ENCODE results near the gene SLC7A1.

Gene SLC7A1

DNA sequence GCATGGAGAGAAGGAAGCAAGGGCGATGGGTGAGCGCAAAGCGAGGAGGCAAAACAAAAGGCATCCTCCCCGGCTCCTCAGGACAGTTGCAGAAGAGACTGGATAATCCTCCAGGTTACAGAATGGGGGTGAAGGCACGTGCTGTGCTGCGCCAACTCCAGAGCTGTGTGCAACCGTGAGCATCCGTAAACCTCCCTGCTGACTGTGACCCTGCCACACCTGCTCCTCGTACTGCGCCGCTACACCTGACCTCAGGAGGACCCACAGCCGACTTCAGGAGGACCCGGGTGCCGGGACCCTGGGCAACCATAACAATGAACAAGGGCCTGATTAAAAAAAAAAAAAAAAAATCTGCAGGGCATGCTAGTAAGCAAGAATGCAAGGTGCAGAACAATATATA is 68.7 kb downstream of the SLC7A1 start:
- no peak for DNase-seq

DNA sequence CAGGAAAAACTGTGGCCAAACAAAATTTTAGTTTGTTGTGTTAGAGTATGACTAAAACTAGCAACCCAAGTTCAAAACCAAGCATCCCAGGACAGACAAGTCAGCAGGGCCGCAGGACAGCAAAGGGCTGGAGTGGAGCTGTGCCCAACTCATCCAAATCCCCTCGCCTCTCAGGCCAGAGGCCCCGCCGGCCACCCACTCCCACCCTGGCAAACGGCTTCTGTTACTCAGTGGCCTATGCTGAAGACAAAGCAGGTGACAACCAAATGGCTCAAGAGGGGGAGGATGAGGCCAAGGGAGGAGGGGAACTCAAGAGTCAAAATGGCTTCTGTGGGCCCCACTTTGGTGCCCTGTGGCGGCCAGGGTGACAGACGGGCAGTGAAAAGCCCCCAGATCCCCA is 69.7 kb downstream of the SLC7A1 start:
- DNase-seq = no peak

DNA sequence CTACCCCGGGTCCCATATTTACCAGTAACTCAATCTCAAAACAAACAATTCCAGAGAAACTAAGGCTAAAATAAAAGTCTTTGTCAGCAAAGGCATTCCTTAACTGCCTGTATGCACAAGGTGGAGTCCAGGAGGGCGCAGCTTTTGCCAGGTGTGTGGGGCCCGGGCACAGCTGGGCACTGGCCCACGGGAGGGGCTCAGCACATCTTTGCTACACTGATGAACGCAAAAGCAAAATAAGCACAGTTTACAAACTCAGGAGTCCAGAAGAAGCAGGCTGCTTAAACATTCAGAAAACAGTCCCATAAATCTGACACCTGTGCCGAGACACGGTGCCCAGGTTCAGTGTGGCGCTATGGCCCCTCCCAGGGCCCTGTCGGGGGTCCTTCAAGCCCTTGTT is 70.8 kb downstream of the SLC7A1 start:
- DNase-seq = no peak

DNA sequence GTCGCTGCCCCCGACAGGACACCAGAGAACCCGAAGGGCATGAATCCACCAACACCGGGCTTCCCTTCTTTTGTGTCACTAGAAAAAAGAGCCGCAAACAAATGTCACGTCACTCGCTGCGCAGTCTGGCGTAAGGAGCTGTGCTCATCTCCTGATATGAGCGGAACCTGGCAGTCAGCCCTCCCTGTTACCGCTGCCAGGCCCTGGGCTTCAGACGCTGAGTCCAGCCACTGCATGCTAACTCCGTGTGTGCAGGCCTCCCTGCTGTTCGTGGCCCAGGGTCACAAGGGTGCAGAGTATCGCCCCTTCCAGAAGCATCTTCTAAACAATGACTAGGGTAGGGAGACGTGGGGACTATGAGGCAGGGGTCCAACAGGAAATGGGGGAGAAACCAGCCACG is 71.3 kb downstream of the SLC7A1 start:
- DNase-seq = no peak

DNA sequence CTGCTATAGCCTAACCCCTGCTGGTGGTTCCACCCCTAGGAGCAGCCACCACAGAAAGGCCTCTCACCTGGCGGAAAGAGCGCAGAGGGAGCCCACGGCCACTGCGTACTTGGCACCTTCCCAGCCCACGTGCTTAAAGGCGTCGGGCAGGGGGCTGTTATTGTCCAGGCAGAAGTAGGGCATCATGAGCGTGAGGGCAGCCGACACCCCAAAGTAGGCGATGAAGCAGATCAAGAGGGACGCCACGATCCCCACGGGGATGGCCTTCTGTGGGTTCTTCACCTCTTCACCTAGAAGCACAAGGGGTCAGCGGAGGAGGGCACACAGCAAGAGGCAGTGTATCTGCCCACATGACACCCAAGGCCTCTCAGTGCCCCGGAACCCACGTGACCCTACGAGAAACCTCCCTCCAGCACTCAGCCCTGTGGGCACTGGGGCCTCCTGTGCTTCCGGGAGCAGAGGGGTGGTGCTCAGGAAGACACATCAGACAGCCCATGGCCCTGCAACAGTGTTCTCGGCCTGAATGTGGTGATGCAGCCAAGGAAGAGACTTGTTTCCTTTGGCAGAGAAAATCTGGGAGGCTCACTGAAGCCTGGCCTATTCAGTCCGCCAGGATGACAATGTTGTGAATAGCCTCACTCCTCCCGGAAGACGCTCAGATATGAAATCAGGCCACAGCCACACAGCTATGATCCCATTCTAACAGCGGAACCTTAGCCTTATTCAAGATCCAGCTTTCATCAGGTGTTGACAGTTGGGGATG is 72.1 kb downstream of the SLC7A1 start:
- DNase-seq = no peak

DNA sequence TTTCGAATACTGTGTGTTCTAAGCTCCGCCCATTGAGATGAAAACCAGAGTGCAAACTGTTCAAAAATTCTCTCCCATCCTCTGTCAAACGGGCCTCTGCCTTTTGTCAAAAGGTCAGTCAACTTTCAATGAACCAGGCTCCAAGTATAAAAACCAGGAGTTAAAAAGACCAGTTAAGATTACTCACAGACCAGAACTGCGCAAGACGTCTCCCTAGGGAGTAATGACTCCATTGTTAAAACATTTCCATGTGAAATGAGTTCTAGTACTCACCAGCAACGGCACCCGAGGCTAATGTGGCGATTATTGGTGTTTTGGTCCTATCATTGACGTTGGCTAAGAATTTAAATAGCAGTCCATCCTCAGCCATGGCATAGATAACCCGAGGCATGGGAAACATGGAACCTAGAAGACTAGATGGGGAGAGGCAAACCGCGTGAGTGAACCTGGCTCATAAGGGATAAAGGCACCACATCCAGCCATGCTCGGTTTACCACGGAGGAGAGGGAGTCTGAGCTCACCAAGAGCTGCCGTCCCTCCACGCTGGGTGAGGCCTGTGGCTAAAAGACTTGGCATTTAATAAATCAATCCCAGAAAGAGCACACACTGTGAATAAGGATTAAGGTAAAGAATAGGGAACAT is 73.3 kb downstream of the SLC7A1 start:
- no peak for DNase-seq

DNA sequence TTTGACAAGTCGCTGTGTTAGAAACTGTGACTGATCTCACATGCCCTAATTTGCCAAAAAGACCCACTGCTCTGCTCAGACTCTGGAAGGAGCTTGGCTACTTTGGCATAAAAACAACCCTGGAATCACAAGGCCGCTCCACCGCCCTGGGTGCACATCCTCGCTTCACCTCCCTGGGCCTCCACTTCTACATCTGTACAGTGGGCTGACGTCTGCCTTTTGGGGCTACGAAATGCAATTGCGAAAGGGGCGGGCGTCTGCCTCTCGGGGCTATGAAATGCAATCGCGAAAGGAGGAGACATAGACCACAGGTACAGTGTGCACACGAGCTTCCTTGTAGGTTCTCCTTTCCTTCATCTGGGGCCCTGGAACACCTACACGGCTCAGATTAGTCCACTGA is 74.2 kb downstream of the SLC7A1 start:
- no peak for DNase-seq

DNA sequence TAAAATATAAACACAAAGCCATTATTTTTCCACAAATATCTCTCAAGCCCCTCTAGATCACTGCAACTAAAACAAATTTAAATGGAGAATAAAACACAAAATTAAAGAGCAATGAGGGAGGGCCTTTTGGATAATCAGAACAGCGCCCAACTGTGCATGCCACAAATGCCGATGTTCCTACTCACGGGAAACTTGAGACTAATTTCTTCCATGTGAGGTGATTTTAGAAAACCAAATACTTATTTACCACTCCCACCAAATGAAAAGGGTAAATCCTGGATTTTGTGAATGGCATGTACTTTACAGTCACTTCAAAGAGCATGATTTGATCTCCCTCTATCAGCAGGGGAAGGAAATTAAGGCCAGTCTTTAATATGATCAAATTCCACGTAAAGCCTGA is 74.8 kb downstream of the SLC7A1 start:
- DNase-seq = no peak

DNA sequence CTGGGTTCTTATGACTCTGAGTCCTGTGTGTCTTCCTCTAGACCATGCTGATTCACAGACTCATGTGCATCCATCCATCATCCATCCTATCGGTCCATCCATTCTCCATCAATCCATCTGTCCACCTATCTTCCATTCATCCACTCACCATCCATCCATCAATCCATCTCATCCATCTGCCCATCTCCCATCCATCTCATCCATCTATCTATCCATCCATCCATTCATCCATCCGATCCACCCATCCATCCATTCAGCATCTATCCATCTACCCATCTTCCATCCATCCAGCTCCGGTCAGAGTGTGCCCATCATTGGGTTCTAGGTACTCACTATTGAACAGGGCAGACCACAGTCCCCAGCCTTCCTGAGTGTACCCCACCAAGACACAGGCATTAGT is 75.6 kb downstream of the SLC7A1 start:
- DNase-seq = no peak

DNA sequence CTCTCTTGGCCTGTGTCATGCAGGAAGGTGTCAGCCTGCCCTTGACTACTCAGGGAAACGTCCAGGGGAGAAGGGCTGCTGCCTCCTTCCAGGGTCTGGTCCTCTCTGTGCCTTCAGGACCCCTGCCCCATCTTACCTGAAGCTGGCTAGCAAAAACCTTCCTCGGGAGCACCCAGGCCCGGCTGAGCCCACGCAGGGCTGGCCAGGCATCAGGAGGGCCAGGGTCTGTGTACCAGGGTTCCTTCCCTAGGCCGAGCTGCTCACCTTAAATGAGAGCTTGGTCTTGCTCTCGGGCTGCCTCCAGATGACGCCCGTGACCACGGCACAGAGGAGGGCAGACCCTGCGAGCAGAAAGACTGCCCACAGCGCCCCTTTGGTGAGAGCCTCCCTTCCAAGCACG is 78.6 kb downstream of the SLC7A1 start:
- DNase-seq = no peak

DNA sequence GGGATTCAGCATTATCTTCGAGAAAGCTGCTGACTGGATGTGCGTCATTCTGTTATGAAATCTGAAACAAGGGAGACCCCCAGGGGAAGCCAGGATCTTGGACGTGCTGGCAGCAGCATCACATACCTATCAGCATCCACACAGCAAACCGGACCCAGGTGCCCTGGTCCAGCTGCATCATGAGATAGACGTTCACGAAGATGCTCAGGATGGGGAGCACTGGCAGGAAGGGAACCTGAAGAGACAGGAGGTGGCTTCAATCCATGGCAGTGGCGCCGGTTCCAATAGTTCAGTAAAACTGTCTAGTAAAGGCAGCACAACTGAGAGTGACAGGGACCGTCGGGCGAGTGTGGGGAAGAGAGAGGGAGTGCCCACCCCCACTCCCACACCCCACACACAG is 79.5 kb downstream of the SLC7A1 start:
- no peak for DNase-seq

DNA sequence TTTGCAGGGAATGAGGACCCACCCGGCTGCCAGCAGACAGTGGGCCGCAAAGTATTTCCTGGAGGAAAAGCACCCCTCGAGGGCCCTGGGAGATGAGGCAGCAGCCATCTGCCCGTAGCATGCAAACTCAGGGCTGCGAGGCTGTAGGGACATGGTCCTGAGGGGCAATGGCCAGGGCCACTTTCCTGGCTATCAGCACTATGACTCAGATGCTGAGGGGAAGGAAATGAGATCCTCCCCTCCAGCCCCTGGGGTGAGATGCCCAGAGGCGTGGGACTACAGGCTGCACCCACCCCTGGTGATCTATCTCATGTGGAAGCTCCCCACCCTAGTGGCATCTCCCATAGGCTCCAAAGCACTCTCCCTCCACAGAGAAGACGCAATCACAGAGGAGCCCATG is 80.1 kb downstream of the SLC7A1 start:
- no peak for DNase-seq

DNA sequence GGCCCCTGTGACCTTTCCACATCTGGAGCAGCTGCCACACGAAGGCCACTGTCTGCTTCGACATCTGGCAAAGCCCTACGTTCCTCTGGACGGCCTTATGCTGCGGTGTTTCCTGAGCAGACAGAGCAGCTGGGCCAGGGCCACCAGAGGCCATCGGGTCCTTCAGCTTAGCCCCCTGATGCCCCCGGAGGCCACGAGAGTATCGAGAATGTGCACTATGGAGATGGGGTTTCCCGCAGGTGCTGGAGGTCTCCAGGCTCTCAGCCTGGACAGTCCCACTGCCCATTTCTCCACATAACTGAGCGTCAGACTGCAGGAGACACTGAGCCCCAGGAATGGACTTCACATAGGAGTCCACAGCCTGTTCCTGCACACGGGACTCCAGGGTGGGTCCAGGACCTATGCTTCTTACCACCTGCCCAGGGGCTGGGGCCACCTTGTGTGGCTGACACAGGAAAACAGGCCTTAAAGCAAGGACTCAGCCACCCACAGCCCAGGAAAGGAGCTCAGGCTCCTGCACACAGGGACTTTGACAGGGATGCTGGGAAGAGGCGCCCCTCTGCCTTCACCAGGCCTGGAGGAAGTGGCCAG is 80.7 kb downstream of the SLC7A1 start:
- DNase-seq = no peak

DNA sequence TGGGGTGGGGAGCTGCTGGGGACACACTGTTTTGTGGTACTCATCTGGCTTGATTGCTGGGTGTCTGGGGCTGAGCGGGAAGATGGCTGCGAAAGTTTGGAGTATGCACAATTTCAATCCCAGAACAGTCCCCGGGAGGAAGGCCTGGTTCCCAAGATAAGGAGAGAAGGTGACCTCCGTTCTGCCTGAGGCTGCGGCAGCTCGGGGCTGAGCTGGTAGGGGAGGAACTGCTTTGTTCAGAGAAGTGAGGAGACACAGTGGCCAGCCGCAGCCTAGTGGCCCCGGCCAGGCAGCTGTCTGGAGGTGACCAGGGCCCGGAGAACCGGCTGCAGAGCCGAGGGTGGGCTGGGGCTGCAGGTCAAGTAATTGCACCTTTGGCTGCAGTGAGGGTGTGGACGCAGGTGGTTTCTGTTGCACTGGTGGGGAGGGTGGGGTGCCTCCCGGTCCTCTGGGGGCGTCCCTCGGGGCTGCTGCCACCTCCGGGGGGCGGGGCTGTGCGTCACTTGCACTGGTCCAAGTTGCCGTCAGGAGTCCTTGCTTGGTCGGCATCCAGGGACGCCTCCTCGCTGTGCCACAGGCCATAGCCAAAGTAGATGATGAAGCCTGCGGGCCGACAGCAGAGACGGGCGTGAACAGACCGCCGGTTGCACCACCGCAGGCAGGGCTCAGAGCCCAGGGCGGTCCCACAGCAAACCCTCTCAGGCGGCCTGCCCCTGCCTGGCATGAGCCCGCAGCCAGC is 81.3 kb downstream of the SLC7A1 start:
- no peak for DNase-seq

DNA sequence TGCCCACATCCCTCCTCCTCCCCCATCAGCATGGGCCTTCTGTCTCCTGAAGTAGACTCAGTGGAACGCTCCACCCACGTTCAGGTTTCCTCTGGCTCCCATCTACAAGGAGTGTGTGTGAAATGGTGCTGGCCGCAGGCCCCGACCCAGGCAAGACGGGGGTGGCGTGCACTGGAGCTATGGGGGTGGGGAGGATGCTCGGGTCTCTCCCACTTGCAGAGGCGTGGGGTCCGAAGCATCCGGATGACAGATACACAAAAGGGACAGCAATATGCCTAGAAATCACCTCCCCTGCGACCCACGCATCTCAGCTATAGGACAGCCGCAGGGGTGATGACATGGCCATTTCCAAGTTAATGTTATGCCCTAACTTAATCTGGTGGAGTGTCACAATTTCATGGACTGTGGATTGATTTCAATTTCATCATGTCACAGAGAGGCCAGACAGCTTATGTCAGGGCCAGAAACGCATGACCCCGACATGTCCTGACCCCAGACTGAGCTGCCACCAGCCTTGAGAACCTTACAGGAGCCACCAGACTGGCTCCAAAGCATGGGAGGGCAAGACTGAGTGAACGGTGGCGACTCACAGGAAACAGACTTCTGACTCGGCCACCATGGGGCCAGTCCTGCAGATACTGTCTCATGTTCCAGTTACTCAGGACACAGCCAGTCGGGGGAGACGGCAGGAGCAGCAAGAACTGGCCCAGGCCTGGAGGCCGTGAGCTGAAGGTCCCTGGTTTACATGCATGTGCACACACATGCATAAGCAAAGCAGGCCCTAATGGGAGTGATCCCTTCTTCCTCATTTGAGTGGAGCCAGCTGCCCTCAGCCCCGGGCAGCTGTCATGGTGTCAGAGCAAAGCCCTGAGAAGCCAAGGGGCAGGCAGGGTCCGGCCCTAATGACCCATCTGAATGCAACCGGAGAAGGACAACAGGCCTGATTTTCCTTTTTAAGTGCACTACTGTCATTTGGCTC is 82.2 kb downstream of the SLC7A1 start:
- no peak for DNase-seq

DNA sequence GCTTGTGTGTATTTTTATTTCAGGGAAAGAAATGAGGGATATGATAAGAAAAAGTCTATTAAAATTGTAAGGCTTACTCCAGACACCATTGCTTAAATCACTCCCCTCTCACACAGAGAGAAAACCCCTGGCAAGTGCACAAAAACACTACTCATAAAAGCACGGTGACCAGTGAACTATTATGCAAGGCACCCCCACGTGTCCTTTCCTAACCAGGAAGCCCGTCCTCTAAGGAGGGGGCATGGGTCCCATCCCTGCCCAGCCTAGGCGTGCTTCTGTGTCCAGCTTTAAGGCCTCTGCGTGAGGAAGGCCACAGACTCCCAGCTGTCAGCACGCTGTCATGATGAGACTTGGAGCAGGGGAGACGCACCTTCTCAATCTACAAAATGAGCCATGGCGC is 83.5 kb downstream of the SLC7A1 start:
- no peak for DNase-seq

DNA sequence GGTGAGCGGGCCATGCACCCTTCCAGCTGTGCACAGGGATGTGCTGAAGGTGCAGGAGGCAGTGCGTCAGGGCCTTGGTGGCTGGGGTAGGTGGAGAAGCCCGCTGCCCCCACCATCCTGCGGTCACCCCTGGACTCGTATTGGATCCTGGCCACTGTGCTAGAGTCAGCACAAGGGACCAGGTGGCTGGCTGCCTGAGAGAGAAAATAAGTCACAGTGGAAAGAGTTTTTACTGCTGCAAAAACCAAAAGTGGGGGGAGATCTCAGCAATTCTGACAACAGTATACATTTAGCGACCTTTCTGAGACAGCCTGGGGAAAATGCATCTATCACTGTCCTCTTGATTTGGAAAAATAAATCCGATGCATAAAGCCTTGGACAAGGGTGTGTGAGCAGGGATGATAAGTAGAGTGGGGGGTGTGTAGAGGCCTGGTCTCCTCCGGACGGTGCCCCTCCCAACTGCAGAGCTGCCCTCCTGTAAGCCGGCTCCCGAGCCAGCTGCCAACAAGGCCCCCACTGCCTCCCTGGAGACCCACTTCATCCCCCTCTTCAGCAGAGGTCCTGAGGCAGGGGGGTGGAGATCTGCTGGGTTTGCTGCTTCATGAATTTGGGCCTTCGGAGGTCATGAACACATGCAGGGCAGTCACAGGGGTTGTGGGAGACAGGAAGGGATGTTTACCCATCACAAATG is 84.2 kb downstream of the SLC7A1 start:
- no peak for DNase-seq

DNA sequence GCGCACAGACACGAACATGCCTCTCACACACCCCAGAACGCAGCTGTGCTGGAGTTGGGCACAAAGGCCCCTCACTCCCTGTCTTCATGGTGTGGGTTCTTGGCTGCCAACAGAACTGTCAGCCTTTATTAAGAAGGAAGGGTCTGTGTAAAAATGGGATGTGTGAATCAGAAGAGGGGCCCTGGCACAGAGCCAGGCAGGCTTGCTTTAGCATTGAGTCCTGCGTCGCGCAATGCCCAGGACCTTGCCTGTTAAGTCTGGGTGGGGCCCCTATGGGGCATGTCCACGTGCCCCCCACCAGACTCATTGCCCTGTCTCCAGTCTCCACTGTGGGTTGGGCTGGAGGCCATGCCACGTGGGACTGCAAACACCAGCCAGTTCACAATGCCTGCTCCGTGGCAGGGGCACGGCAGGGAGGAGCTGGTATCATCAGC is 84.8 kb downstream of the SLC7A1 start:
- no peak for DNase-seq

DNA sequence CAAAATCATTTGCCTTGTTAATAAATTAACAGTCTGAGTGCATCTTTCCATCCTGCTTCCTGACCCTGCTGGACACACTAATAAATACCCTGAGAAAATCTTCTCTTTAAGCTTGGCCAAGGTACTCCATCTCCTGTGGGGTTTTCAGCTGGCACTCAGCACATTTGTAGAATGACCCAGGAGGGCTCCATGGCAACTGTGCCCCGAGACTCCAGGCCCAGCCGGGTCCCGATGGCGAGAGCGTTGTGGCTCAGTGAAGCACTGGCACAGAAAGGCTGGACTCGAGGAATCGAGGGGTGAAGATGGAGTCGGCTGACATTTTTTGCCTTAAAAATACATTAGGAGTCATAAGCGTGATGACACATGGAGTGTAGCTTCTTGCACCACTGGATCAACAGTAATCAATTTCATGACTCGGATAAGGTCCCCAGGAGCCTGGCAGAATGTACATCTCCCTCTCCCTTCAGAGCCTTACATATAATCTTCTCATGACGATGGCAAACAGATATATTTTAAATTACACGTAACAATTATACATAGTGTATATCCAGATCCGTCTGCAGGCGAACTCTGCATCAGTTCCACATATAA is 85.4 kb downstream of the SLC7A1 start:
- DNase-seq = no peak

DNA sequence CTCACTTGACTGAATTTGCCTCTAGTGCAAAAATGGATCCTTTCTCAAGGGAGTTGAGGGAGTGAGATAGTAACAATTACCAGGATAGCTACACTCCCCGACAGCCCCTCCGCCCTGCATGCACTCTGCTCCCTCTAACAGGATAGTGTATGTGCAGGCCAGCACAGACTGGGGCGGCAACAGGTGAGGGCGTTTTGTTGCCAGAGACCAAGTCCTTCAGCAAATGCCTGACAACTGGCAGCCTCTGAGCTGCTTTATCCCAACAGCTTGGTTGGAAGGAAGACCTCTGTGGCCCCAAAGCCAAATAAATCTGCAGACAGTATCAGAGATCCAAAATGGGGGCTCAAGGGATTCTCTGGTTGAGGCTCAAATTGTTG is 86.6 kb downstream of the SLC7A1 start:
- no peak for DNase-seq

DNA sequence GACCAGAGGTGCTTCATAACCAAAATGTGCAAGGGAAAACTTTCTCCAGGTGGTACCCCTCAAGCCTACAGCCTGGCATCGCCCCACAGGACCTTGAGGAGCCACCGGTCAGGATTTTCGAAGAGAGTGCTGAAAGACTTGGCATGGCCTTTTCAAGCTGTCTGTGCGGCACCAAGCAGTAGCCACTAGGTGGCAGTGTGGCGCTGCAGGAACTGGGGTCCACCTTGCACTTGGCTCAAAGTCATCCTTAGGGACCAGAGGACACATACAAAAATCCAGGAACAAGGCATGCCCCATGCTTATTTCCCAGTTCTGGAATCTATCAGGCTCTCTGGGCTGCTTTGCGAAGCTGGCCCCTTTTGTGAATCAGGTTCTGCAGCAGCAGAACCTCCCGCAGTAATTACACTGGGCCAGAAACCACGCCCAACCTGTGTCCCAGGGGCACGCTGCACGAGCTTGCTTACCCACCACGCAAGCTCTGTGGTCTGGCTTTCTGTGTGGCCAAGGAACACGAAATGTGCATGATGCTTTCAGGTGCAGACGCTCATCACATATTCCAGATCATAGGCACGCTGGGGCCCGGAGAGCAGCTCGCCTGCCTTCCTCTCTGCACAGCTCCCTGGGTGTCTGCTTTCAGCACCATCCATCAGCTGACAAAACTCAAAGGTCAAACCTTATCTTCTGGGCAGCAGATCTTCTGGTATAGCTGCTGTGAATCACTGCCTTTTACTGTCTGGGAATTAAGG is 87.2 kb downstream of the SLC7A1 start:
- DNase-seq = peak; percentile 74

Data from CD4-positive, alpha-beta T cell treated with Interleukin-10 for 1 hour (primary cell).